IMR-90 (cell line): ENCODE data around the gene ATP2B1. TPM values are rescaled to one million over a fixed set of nuclear protein-coding genes. Genes with fewer than 3 reads are reported as not detected.

Source experiments
- ATAC-seq: fragments of 200-7000 bp; cut with Tn5 transposase; 2 replicates; pipeline ENCODE4 v1.9.1; 2020; ENCODE audit warnings: low read depth, mild to moderate bottlenecking, moderate library complexity
- BruUV-seq: library from RNA; stranded (reverse); fragments of 400-500 nt; replicated peaks from 2 replicates; lab custom pipeline; 2021; lab: Mats Ljungman, UMichigan
- CTCF ChIA-PET: fragments of 300-600 bp; formaldehyde crosslinking; extraction: SDS; loops from one replicate; lab custom pipeline; 2021; ENCODE audit warnings: antibody characterized with exemption; lab: Yijun Ruan, JAX
- POLR2A ChIA-PET: fragments of 300-600 bp; sonication (Branson Sonifier 250); formaldehyde crosslinking; loops from one replicate; lab custom pipeline; 2022; ENCODE audit warnings: antibody characterized with exemption; ENCODE audit not compliant: unreplicated experiment; lab: Charles Lee
- DNase-seq: peaks from one replicate; pipeline ENCODE4 v3.0.0; 2013
- H2AFZ ChIP-seq: replicated peaks from 2 replicates; pipeline ENCODE3; 2013; ENCODE audit warnings: low read length, mild to moderate bottlenecking; ENCODE audit not compliant: poor library complexity
- H2AK5ac ChIP-seq: 2 replicates; pipeline ENCODE4 v1.6.1; 2013; ENCODE audit warnings: low read depth, low read length, inconsistent platforms
- H2AK9ac ChIP-seq: replicated peaks from 2 replicates; pipeline ENCODE3; 2013; ENCODE audit warnings: mild to moderate bottlenecking, low read depth, low read length, moderate library complexity; ENCODE audit not compliant: poor library complexity
- H2BK120ac ChIP-seq: 2 replicates; pipeline ENCODE4 v1.6.1; 2013; ENCODE audit warnings: low read depth, low read length, inconsistent platforms
- H2BK15ac ChIP-seq: 3 replicates; pipeline ENCODE4 v1.6.1; 2013; ENCODE audit warnings: low read depth, low read length, inconsistent platforms
- H2BK20ac ChIP-seq: 2 replicates; pipeline ENCODE4 v1.6.1; 2013; ENCODE audit warnings: low read depth, mild to moderate bottlenecking, inconsistent platforms, low read length, moderate library complexity
- H2BK5ac ChIP-seq: 2 replicates; pipeline ENCODE4 v1.6.1; 2013; ENCODE audit warnings: mild to moderate bottlenecking, low read depth, low read length, inconsistent platforms; ENCODE audit not compliant: poor library complexity, severe bottlenecking
- H3K14ac ChIP-seq: replicated peaks from 2 replicates; pipeline ENCODE4 v1.6.1; 2013; ENCODE audit warnings: low read depth, low read length, inconsistent platforms
- H3K18ac ChIP-seq: 2 replicates; pipeline ENCODE4 v1.6.1; 2013; ENCODE audit warnings: low read depth, low read length, control low read depth
- H3K23ac ChIP-seq: 2 replicates; pipeline ENCODE4 v1.6.1; 2013; ENCODE audit warnings: low read depth, low read length, inconsistent platforms
- H3K27ac ChIP-seq: 2 replicates; pipeline ENCODE4 v1.5.1; 2013; ENCODE audit warnings: mild to moderate bottlenecking, control low read depth, low read length; ENCODE audit not compliant: insufficient read depth
- H3K27me3 ChIP-seq: 2 replicates; pipeline ENCODE4 v1.6.1; 2013; ENCODE audit warnings: low read length; ENCODE audit not compliant: control insufficient read depth, insufficient read depth
- H3K36me3 ChIP-seq: 2 replicates; pipeline ENCODE4 v1.6.1; 2013; ENCODE audit warnings: low read length, mixed read lengths; ENCODE audit not compliant: control insufficient read depth, insufficient read depth
- H3K4ac ChIP-seq: 2 replicates; pipeline ENCODE4 v1.6.1; 2013; ENCODE audit warnings: low read depth, low read length, inconsistent platforms
- H3K4me1 ChIP-seq: 2 replicates; pipeline ENCODE4 v1.6.1; 2013; ENCODE audit warnings: low read length, mixed read lengths; ENCODE audit not compliant: control insufficient read depth, insufficient read depth
- H3K4me2 ChIP-seq: 2 replicates; pipeline ENCODE4 v1.6.1; 2013; ENCODE audit warnings: low read depth, mild to moderate bottlenecking, control low read depth, low read length, moderate library complexity
- H3K4me3 ChIP-seq: 2 replicates; pipeline ENCODE4 v1.5.1; 2013; ENCODE audit warnings: low read depth, mild to moderate bottlenecking, control low read depth, low read length, moderate library complexity; ENCODE audit not compliant: insufficient read depth
- H3K56ac ChIP-seq: 2 replicates; pipeline ENCODE4 v1.6.1; 2013; ENCODE audit warnings: low read length, inconsistent platforms; ENCODE audit not compliant: insufficient read depth; ENCODE audit errors: extremely low read depth
- H3K79me1 ChIP-seq, 2 experiments: 2 replicates each; pipeline ENCODE4 v1.6.1; 2013; ENCODE audit warnings: low read length in 2 of 2, inconsistent platforms in 1 of 2, low read depth in 1 of 2
- H3K9ac ChIP-seq: 2 replicates; pipeline ENCODE4 v1.6.1; 2013; ENCODE audit warnings: low read depth, low read length, control low read depth
- H3K9me1 ChIP-seq: 2 replicates; pipeline ENCODE4 v1.6.1; 2013; ENCODE audit warnings: low read length, inconsistent platforms; ENCODE audit not compliant: insufficient read depth
- H3K9me3 ChIP-seq: 2 replicates; pipeline ENCODE4 v1.6.1; 2013; ENCODE audit warnings: low read length; ENCODE audit not compliant: control insufficient read depth, insufficient read depth
- H4K20me1 ChIP-seq: 2 replicates; pipeline ENCODE4 v1.6.1; 2013; ENCODE audit warnings: low read length, inconsistent platforms; ENCODE audit not compliant: insufficient read depth
- H4K5ac ChIP-seq: 2 replicates; pipeline ENCODE4 v1.6.1; 2013; ENCODE audit warnings: mild to moderate bottlenecking, low read depth, low read length, control low read depth
- H4K8ac ChIP-seq, 2 experiments: 2 replicates each; pipeline ENCODE4 v1.6.1; 2013; ENCODE audit warnings: low read depth in 2 of 2, low read length in 2 of 2, control low read depth in 1 of 2, inconsistent platforms in 1 of 2
- H4K91ac ChIP-seq: 2 replicates; pipeline ENCODE4 v1.6.1; 2013; ENCODE audit warnings: low read depth, low read length, inconsistent platforms; ENCODE audit not compliant: insufficient read depth
- CEBPB ChIP-seq: IDR thresholded peaks from 2 replicates; pipeline ENCODE4 v1.6.1; 2012; ENCODE audit warnings: low read depth, low read length, improper control_type of control experiment
- CHD1 ChIP-seq: IDR thresholded peaks from 2 replicates; pipeline ENCODE4 v1.6.1; 2012; ENCODE audit warnings: low read depth, low read length, improper control_type of control experiment
- MAZ ChIP-seq: IDR thresholded peaks from 2 replicates; pipeline ENCODE4 v1.6.1; 2012; ENCODE audit warnings: low read depth, mild to moderate bottlenecking, low read length, improper control_type of control experiment, moderate library complexity, borderline replicate concordance
- MXI1 ChIP-seq: IDR thresholded peaks from 2 replicates; pipeline ENCODE4 v1.6.1; 2012; ENCODE audit warnings: low read depth, mild to moderate bottlenecking, low read length, moderate library complexity, borderline replicate concordance
- NFE2L2 ChIP-seq: fragments of 150-350 bp; IDR thresholded peaks from 2 replicates; pipeline ENCODE4 v1.6.1; 2016; ENCODE audit warnings: low read depth, mild to moderate bottlenecking, low read length
- POLR2A ChIP-seq: IDR thresholded peaks from 2 replicates; pipeline ENCODE4 v1.6.1; 2012; ENCODE audit warnings: mild to moderate bottlenecking, low read depth, low read length
- USF2 ChIP-seq: fragments of 150-350 bp; IDR thresholded peaks from 2 replicates; pipeline ENCODE4 v1.6.1; 2017; ENCODE audit warnings: mild to moderate bottlenecking, antibody characterized with exemption, low read length, low read depth
- WGBS, 2 experiments: methylation state at CpG; one replicate each; pipeline versions ENCODE4 v1.1.5 to v1.1.7; 2013; ENCODE audit warnings: missing lambda C conversion rate in 2 of 2; ENCODE audit not compliant: insufficient read length in 1 of 2; ENCODE audit errors: extremely low coverage in 2 of 2; 5-methylcytosine and 5-hydroxymethylcytosine counted together
- dilution Hi-C: fragments of 300-500 bp; cut with HindIII; formaldehyde crosslinking; loops from one replicate; pipeline ENCODE4 v1.14.3; 2018; ENCODE audit warnings: low sequenced_read_pairs; ENCODE audit not compliant: unreplicated experiment
- in situ Hi-C: fragments of 300-500 bp; cut with MboI; formaldehyde crosslinking; loops from 3 replicates; pipeline ENCODE4 v1.14.3; 2019; ENCODE audit warnings: low sequenced_read_pairs, inconsistent platforms, mixed read lengths
- intact Hi-C: fragments of 100-400 bp; cut with micrococcal nuclease; formaldehyde crosslinking; loops from 2 replicates; pipeline ENCODE4 v1.10.0; 2022
- polyA plus RNA-seq, 3 experiments: library from polyadenylated mRNA; depleted of rRNA; stranded (reverse); fragments of >200 nt; gene quantifications; 2 replicates each; pipeline ENCODE4 v1.2.3, GENCODE V29; 2012; ENCODE audit warnings: low replicate concordance in 1 of 3
- total RNA-seq: library from RNA; depleted of rRNA; stranded (reverse); fragments of >200 nt; gene quantifications from 2 replicates; pipeline ENCODE4 v1.2.3, GENCODE V29; 2012

The ATP2B1 gene
- total and polyA plus RNA-seq, 2 of the 4 experiments (the other 2 are of a cell fraction), result 9.9 to 32.6 TPM

GRCh38 chr12:89673603-89674002 is 35.0 kb downstream of the ATP2B1 start:
- no peak overlapping the region for H4K91ac ChIP-seq
- peaks cover 6% of the 10 kb centered on the region; the same call in 1 of the 2 replicates for H3K4me1 ChIP-seq
- in situ Hi-C loops (no loop called here), dilution Hi-C loops (no loop called here), intact Hi-C loops (no loop called here)
- peaks cover 54% of the 10 kb centered on the region for H4K20me1 ChIP-seq
- H2BK15ac ChIP-seq, result no peak overlapping the region
- H3K23ac ChIP-seq, result no peak overlapping the region
- no peak overlapping the region for H3K4ac ChIP-seq
- ChIA-PET POLR2A (no interaction called here), CTCF (no interaction called here)
- no peak overlapping the region for H2AFZ ChIP-seq
- no peak overlapping the region for H3K9ac ChIP-seq
- no peak overlapping the region for H3K56ac ChIP-seq
- no peak for DNase-seq
- H2AK5ac ChIP-seq, result no peak overlapping the region
- H3K9me1 ChIP-seq, result peaks cover 7% of the 10 kb centered on the region
- no peak overlapping the region for H2BK20ac ChIP-seq
- TF ChIP-seq USF2 (no peak), MAZ (no peak), CHD1 (no peak), MXI1 (no peak), CEBPB (no peak), NFE2L2 (no peak), POLR2A (no peak)
- H4K5ac ChIP-seq, result no peak overlapping the region
- H3K4me3 ChIP-seq, result no peak overlapping the region
- no peak for ATAC-seq
- H3K79me1 ChIP-seq, result peaks cover 33 to 66% of the 10 kb centered on the region in 2 experiments
- no peak overlapping the region for H2BK120ac ChIP-seq
- no TSS peak for BruUV-seq
- H3K36me3 ChIP-seq, result no peaks in the 10 kb centered on the region
- H2BK5ac ChIP-seq, result no peak overlapping the region
- H3K18ac ChIP-seq, result no peak overlapping the region
- no peak overlapping the region for H3K4me2 ChIP-seq
- no peak overlapping the region for H3K14ac ChIP-seq
- H2AK9ac ChIP-seq, result no peak overlapping the region
- no CpG with 5 or more reads among the region's 2 CpGs for WGBS, 2 experiments
- H3K27ac ChIP-seq, result no peak overlapping the region
- no peaks in the 10 kb centered on the region for H3K27me3 ChIP-seq
- no peak overlapping the region for H4K8ac ChIP-seq
- no peaks in the 10 kb centered on the region for H3K9me3 ChIP-seq
